GM18499 (cell line): Measurements from ENCODE around the gene GNE.
"Not testable (repeated sequence)": the region's sequence is repeated elsewhere in the genome, so short reads cannot be mapped to it uniquely, and the experiment has no call there.

Experiments used
- ATAC-seq: cut with Tn5 transposase; IDR thresholded peaks from one replicate; pipeline ENCODE4 v1.9.1; 2021; ENCODE audit warnings: moderate number of reproducible peaks; ENCODE audit not compliant: insufficient read depth, unreplicated experiment

GNE gene

DNA sequence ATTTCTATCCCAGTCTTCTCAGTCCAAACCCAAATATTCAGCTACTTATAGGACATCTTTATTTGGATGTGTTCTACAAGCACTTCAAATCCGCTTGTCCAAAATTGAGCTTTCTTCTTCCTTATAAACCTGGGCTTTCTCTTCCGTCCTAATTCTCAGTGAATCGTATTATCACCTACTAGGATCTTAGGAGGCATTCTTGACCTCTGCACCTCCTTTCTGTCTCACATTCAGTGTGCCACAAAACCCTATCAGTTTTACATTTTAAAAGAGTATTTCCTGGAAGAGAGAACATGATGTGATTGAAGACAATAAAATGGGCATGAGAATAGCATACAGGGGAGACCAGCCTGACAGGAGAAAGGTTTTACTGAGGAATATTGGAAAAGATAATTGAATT, 16.8 kb upstream of the GNE start:
- ATAC-seq: no peak

DNA sequence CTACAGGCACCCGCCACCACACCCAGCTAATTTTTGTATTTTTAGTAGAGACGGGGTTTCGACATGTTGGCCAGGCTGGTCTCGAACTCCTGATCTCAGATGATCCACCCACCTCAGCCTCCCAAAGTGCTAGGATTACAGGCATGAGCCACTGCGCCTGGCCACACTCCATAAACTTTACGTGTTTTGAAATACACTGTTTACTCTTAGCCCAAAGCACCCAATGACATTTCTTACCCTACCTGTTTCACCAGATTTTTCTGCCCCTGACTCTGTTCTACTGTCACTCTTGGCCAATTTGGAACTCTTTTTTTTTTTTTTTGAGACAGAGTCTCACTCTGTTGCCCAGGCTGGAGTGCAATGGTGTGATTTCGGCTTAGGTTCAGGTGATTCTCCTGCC, 15.1 kb upstream of the GNE start:
- ATAC-seq: not testable (repeated sequence)

DNA sequence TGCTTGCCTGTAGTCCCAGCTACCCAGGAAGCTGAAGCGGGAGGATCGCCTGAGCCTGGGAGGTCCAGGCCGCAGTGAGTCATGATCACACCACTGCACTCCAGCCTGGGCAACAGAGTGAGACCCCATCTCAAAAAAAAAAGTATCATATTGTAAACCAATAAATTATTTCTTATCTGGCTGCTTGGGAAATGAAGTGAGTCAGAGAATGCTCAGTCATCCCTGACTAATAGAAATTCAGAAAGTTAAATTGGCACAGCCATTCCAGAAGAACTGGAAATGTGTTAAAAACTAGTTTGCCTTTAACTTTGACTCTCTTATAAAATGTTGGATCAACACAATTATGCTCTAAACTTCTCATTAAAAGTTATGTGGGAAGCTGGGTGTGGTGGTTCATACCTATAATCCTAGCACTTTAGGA, 9.8 kb upstream of the GNE start:
- ATAC-seq: no peak

DNA sequence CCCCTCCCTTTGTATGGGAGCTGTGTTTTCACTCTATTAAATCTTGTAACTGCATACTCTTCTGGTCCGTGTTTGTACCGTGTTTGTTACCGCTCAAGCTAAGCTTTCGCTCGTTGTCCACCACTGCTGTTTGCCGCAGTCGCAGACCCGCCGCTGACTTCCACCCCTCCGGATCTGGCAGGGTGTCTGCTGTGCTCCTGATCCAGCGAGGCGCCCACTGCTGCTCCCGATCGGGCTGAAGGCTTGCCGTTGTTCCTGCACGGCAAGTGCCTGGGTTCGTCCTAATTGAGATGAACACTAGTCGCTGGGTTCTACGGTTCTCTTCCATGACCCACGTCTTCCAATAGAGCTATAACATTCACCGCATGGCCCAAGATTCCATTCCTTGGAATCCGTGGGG, 6.6 kb upstream of the GNE start:
- no peak for ATAC-seq

DNA sequence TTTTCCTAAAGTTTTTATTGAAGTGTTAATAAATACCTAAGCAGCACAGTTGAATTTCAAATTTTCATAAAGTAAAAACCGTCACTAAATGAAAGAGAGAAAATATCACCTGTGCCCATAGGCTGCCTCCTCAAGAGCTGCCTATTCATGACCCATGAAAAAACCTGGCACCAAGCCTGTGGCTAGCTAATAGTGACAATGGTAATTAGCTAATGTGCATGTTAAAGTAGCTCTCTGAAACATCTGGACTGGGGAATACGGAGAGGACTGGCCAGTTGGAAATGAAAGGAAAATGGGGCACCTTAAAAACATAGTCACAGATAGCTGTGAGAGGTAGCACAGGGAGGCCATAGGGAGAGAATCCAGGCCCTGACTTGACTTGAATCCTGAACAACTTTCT, 5.4 kb upstream of the GNE start:
- no peak for ATAC-seq

DNA sequence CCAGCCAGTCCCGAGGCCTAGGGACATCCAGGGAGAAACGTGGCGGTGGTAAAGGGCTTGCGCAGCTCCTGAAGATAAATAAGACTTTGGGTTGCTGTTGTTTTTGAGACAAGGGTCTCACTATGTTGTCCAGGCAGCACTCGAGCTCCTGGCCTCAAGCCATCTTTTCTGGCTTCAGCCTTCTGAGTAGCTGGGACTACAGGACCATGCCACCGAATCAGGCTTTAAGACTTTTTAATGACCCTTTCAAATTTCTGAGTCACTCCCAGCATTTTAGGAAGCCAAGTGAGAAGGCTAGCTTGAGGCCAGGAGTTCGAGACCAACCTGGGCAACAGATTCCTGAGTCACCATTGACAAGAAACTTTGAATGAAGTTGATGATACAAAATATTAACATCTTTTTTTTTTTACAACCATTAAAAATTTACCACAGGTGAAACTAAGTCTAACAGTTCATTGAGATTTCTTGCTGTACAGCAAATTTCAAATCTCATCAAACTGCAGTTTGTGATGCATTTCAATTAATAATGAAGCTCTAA, 817 bp upstream of the GNE start:
- no peak for ATAC-seq

DNA sequence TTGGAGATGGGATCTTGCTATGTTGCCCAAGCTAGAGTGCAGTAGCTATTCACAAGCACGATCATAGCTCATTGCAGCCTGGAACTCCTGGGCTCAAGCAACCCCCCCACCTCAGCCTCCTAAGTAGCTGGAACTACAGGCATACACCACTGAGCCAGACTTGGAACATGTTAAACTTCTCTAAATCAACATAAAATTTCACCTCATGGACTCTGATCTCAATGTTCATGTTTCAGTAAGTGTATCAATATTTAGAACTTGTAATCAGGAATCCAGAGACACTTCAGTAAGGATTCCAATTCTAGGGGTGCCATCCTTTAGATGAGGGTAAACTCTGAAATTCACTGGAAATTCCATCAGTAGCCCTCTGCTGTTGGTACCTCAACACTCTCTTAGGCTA, 6.8 kb downstream of the GNE start:
- ATAC-seq: no peak

DNA sequence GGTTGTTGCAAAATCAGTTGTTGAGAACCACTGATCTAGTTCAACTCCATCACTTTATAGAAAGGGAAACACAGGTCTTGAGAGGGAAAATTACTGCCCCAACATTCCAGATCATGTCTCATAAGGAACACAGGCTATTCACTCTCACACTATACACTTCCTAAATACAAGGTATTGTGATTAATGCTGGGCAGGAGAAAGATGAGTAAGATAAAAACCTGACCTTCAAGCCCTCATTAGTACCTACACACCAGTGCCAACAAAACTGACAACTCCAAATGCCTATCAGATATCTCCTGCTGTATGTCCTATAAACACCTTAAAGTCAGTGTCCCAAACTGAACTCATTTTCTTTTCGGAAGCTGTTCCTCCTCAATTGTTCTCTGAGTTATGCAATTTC, 8.2 kb downstream of the GNE start:
- ATAC-seq: no peak

DNA sequence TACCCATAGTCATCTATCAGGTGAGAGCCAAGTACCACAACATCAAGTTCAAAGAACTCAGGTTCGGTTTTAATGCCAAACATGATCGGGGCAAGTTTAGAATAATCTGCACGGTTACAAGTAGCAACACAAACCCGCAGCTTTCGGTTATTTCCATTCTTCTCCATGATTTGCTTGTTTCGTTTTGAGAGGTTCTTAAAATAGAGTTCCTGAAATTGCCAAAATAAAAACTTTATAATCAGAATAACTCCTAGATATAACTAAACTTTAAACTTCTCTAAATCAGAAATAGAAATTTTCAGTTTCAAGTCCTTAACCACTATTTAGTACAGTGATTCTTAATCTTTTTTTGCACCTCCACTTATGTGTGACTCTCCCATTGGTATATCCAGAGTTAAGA, 9.1 kb downstream of the GNE start:
- no peak for ATAC-seq

DNA sequence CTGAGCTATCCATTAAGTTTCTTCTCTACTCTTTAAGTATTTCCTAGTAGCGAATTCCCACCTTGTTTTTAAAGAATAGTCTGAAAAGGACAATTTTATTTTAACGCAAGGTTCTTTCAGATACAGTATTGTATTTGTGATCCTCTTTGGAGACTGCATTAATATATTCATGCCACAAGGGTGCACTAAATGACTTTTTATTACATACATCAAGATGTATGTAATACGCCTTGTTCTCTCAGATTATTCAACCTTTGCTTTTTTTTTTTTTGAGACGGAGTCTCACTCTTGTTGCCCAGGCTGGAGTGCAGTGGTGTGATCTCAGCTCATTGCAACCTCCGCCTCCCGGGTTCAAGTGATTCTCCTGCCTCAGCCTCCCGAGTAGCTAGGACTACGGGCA, 10.2 kb downstream of the GNE start:
- ATAC-seq: not testable (repeated sequence)

DNA sequence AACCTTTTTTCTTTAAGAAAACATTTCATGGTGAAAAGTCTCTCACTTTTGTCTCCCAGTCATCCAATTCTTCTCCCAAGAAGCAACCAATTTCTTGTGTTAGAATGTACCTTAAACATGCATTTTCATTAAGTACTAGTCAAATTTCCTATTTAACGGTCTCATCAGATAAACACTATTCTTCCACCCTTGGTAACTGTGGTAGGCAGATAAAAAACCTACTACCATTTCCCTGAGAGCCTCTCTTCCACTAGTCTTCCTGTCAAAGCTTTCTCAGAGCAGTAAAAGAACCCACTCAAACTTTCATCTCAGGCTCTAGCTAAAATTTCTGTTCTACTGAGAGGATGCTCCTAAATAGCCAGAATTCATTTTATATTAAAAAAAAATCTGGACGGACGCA, 10.9 kb downstream of the GNE start:
- no peak for ATAC-seq

DNA sequence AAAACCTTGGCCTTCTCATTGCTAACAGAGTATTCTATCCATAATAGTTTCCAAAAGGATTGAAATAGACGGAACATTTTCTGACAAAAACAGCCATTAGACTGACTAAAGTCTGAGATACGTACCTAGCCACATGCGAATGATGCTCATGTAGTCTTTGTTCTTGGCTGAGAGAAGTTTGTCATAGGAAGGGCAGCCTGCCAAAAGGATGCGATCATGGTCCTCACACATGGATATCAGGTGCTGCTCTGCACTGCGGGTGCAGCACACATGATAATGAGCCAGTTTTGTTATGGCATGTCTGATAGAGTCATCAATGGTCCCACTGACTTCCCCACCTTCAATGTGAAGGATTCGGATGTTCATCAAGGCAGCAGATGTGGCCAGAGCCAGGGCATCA, 12.3 kb downstream of the GNE start:
- no peak for ATAC-seq

DNA sequence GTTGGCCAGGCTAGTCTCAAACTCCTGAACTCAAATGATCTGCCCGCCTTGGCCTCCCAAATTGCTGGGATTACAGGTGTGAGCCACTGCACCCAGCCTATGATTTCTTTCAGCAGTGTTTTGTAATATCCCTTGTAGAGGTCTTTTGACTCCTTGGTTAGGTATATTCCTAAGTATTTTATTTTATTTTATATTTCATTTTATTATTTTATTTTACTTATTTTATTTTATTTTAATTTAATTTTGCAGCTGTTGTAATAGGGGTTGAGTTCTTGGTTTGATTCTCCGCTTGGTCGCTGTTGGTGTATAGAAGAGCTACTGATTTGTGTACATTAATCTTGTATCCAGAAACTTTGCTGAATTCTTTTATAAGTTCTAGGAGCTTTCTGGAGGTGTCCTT, 18.6 kb downstream of the GNE start:
- not testable (repeated sequence) for ATAC-seq

DNA sequence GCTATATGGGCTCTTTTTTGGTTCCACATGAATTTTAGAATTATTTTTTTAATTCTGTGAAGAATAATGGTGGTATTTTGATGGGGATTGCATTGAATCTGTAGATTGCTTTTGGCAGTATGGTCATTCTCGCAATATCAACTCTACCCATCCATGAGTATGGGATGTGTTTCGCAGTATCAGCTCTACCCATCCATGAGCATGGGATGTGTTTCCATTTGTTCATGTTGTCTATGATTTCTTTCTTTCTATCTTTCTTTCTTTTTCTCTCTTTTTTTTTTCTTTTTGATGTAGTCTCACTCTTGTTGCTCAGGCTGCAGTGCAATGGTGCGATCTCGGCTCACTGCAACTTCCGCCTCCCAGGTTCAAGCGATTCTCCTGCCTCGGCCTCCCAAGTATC, 19.0 kb downstream of the GNE start:
- ATAC-seq: not testable (repeated sequence)

DNA sequence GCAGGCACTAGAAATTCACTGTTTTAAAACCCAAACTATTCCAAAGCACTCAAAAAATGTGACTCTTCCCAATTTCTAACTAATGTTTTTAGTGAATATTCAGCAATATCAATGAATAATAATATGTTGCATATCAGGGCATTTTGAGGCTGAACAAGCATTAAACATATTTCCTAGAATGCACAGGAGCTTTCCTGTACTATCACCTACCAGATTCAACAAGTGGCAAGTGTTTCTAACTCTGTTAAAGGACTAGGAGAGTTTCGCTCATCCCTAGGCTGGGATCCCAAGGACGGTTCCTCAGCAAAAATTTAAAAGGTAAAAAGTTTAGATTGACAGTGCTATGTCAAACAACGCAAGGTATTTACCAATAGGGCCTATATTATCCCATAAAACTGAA, 21.0 kb downstream of the GNE start:
- ATAC-seq: no peak

DNA sequence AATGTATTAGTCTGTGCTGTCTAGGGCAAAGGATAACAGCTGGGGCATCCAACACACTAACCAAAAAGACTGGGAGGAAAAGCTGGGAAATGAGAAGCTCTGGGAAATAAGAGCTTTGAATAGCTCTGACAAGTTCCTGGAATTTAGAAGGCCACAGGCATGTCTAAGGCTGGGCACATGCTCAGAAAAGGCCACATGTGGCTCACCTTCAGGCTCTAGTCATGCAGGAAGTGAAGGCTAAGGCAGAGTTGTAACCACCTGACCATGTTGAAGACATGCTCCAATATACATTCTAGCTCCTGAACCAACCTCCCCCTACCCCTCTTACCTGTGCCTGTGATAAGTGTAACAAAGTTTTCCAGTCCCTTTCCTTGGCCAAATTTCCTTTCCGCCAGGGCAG, 35.8 kb downstream of the GNE start:
- ATAC-seq: no peak

DNA sequence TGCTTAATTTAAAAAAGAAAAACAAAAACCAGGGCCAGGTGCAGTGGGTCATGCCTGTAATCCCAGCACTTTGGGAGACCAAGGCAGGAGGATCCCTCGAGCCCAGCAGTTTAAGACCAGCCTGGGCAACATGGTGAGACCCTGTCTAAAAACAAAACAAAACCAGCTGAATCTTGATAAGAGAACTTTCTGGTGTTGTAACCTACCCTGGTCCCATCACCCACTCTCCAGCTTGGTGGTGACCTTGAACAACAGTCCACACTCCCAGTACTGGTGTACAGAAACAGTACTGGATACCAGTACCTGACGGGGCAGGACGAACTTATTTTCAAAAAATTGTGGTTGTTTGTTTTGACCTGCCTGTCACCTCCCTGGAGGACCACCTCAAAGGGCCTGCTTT, 36.6 kb downstream of the GNE start:
- ATAC-seq: no peak

DNA sequence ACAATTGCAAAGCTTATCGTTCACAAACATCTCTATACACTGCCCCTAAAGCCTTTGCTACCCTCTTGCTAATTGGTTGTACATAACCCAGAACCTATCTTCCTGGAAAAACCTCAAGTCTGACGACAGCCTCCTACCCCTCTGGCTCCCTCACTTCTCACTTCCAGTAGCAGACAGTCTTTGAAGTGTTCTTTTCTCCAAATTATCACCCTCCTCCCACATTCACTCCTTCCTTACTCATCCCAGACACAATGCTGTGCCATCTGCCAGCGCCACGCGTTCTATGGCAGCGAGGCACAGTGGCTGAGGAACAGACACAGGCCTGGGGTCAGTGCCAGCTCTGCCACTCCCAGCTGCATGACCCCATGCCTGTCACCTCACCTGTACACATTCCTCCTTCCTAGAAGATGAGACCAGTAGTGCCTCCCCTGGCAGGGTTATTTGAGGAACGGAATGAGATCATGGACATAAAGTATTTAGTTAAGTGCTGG, 39.8 kb downstream of the GNE start:
- no peak for ATAC-seq

DNA sequence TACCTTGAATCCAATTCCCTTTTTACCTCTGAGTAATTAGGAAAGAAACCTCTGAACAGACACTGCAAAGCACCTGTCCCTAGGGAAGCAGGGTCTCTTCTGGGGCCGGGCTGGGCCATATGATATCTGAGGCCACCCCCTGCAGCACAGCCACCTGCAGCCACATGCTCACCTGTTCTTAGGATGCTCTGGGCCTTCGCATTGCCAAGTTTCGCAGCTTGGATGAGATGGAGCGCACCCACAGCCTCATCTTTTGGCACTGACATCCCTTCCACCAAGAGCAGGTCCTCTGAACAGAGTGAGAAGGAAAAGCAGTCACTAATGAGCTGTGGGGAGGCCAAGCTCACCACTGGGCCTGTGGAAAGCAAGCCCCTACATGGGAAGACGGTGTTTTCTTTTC, 40.2 kb downstream of the GNE start:
- ATAC-seq: no peak

DNA sequence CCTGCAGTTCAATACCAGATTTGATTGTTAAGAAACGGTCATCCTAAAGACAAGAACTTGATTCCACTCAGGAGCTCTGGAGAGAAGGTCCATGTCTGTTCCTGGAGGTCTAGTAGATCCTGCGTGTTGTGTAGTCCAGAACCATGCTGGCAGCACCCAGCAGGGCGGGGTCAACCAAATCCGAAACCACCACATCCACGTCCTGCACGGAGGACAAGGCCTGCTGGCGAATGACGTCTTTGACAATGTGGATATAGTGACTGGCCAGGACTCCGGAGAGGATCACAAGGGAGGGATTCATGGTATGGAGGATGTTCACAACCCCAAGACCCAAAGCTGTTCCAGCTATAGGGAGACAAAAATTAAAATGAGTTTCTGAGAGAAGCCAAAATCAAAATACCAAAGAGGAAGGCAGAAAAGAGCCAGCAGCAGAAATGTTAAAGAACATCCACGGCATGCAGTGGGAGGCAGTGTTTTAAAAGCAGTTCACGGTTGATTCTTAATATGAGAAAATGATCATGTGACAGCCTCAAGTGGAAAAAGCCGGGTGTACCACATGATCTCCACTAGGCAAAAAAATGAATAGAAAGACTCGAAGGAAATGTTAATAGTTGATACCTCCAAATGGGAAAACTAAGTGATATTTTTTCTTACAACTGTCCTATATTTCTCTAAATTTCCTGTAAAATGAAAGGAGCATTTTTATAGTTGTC, 40.8 kb downstream of the GNE start:
- no peak for ATAC-seq

DNA sequence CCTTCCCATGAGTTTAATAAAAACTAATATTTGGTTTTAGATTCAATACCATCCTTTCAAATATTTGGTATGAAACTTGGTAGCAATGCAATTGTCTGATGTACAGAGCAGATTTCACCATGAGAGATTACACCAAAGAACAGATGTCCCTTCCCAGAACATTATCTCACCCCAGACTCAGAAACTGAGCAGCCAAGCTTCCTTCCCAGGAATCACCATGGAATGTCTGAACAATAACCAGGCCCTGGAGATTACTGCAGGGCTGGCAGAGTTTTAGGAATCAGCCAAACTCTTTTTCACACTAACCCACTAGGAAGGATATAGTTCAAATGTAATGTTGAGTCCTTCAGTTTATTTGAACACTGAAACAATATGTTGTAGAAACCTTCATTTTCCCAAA, 43.7 kb downstream of the GNE start:
- ATAC-seq: no peak

DNA sequence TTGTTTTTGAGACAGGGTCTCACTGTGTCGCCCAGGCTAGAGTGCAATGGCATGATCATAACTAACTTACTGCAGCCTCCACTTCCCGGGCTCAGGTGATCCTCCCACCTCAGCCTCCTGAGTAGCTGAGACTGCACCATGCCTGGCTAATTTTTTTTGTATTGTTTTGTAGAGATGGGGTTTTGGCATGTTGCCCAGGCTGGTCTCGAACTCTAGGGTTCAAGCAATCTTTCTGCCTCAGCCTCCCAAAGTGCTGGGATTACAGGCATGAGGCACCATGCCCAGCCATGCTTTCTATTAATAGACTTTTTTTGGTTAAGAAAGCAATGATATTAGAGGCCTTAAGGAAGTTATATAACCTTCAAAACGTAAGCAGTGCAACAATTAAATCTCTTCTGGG, 44.3 kb downstream of the GNE start:
- no peak for ATAC-seq
